ENCODE measurements around the gene TNFRSF18.

Gene TNFRSF18

GRCh38 chr1:1240822-1241587, 34.6 kb upstream of the TNFRSF18 start:
- DNase-seq (ENCODE audit: low read depth in 2 of 3, low spot score in 2 of 3) = no peak

- DNase-seq (ENCODE audit: low read depth in 2 of 3, low spot score in 2 of 3) = no peak
Observed at GRCh38 chr1:1240348-1240732, 33.9 kb upstream of the TNFRSF18 start.

- no peak for DNase-seq (ENCODE audit: low read depth in 2 of 3, low spot score in 2 of 3)
Observed at GRCh38 chr1:1239614-1240347, 33.4 kb upstream of the TNFRSF18 start.

GRCh38 chr1:1239227-1239613, 32.8 kb upstream of the TNFRSF18 start:
- DNase-seq (ENCODE audit: low read depth in 2 of 3, low spot score in 2 of 3) = no peak

- DNase-seq (ENCODE audit: low read depth in 2 of 3, low spot score in 2 of 3) = no peak
Observed at GRCh38 chr1:1238702-1239178, 32.3 kb upstream of the TNFRSF18 start.

- DNase-seq (ENCODE audit: low read depth in 2 of 3, low spot score in 2 of 3) = no peak
Observed at GRCh38 chr1:1237874-1238701, 31.7 kb upstream of the TNFRSF18 start.

- no peak for DNase-seq (ENCODE audit: low read depth in 2 of 3, low spot score in 2 of 3)
Observed at GRCh38 chr1:1236945-1237873, 30.8 kb upstream of the TNFRSF18 start.

GRCh38 chr1:1236176-1236763, 29.9 kb upstream of the TNFRSF18 start:
- no peak for DNase-seq (ENCODE audit: low read depth in 2 of 3, low spot score in 2 of 3)

- no peak for DNase-seq (ENCODE audit: low read depth in 2 of 3, low spot score in 2 of 3)
Observed at GRCh38 chr1:1235016-1235744, 28.8 kb upstream of the TNFRSF18 start.

- DNase-seq (ENCODE audit: low read depth in 2 of 3, low spot score in 2 of 3) = no peak
Observed at GRCh38 chr1:1234180-1234808, 27.9 kb upstream of the TNFRSF18 start.

- DNase-seq (ENCODE audit: low read depth in 2 of 3, low spot score in 2 of 3) = no peak
Observed at GRCh38 chr1:1233567-1233892, 27.1 kb upstream of the TNFRSF18 start.

GRCh38 chr1:1232796-1233566, 26.6 kb upstream of the TNFRSF18 start:
- no peak for DNase-seq (ENCODE audit: low read depth in 2 of 3, low spot score in 2 of 3)

- DNase-seq (ENCODE audit: low read depth in 2 of 3, low spot score in 2 of 3) = no peak
Observed at GRCh38 chr1:1232208-1232795, 25.9 kb upstream of the TNFRSF18 start, which contains the start of gene B3GALT6. Gene B3GALT6 (plus strand): TSS chr1:1232237. CDS start chr1:1232279, 42 bp downstream.

- DNase-seq (ENCODE audit: low read depth in 2 of 3, low spot score in 2 of 3) = peak; percentile 83 to 95 (median 90)
Observed at GRCh38 chr1:1231400-1232207, 25.2 kb upstream of the TNFRSF18 start, which contains the start of gene SDF4. Gene SDF4 (minus strand): TSS chr1:1232001. CDS start chr1:1228772, 3,229 bp downstream.

- DNase-seq (ENCODE audit: low read depth in 2 of 3, low spot score in 2 of 3) = no peak
Observed at GRCh38 chr1:1230656-1231399, 24.4 kb upstream of the TNFRSF18 start.

- DNase-seq (ENCODE audit: low read depth in 2 of 3, low spot score in 2 of 3) = no peak
Observed at GRCh38 chr1:1229770-1230169, 23.4 kb upstream of the TNFRSF18 start.
